Activated CD8-positive, alpha-beta memory T cell treated with anti-CD3 and anti-CD28 coated beads for 36 hours (primary cell): Measurements from ENCODE around the gene GPC3. TPM values are rescaled to one million over a fixed set of nuclear protein-coding genes. Genes with fewer than 3 reads are reported as not detected.
"Not testable (repeated sequence)": the region's sequence is repeated elsewhere in the genome, so short reads cannot be mapped to it uniquely, and the experiment has no call there.

Experiments
- CTCF ChIA-PET: fragments of 350-600 bp; sonication (Branson Sonifier 250); formaldehyde crosslinking; loops from one replicate; lab custom pipeline; 2021; ENCODE audit warnings: antibody characterized with exemption; lab: Charles Lee
- POLR2A ChIA-PET: fragments of 350-600 bp; sonication (Branson Sonifier 250); formaldehyde crosslinking; loops from one replicate; lab custom pipeline; 2021; ENCODE audit warnings: antibody characterized with exemption; lab: Charles Lee
- total RNA-seq, 2 experiments: library from RNA; stranded (reverse); gene quantifications; one replicate each; pipeline ENCODE4 v1.2.3, GENCODE V29; 2021

Gene GPC3
- total RNA-seq, result not detected

GRCh38 chrX:133985164-133985966 is at the start of gene GPC3:
Gene GPC3 (minus strand): TSS chrX:133985594.
- POLR2A ChIA-PET, result no interaction called here
- CTCF ChIA-PET, result no interaction called here

DNA sequence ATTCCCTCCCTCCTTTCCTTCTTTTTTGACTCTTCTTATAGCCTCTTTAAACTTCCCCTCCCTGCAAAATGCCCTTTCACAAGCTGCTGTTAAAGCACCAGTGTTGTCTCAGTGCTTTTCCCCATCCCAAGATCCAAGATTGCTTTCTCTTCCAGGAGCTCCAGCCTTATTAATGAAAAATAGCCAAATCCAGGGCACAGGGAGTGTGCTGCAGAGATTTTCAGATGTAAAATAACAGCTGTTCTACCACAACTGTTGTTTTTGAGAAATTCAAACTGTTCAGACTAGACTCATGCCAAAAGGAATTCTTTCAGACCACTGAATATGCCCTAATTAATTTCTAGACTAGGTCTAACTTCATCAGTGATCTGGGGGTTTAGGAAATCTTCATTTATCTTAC is 47.0 kb upstream of the GPC3 start:
- CTCF ChIA-PET, result no interaction called here
- POLR2A ChIA-PET, result no interaction called here

DNA sequence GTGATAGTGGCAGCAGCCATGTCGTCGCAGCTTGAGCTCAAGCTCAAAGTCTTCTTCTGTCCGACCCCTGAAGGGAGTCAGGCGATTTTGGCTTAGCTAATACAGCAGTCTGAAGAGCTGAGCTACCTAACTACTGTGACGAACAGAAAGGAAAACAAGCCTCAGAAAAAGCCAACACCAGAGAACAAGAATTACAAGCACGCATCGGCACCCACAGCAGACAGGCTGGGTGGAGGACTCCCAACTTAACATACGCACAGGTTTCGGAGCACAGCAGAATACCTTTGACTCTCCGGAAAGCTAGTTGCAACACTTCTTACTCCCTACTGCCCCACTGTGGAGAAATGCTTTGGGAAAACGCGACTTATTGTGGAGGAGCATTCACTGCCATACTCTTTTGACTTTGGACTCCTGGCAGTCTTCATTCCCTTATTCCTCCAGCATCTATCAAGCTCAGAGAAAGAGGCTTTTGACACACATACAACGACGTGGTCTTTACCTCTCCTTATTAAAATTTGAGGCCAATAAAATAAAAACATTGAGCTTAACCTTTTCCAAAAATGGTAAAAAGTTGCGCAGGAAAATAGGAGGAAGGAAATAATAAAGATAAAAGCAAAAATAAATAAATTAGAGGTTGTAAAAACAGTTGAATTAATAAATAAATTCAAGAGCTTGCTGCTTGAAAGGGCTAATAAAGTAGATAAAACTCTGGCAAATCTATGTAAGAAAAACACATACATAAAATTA is 41.3 kb upstream of the GPC3 start:
- POLR2A ChIA-PET, result no interaction called here

DNA sequence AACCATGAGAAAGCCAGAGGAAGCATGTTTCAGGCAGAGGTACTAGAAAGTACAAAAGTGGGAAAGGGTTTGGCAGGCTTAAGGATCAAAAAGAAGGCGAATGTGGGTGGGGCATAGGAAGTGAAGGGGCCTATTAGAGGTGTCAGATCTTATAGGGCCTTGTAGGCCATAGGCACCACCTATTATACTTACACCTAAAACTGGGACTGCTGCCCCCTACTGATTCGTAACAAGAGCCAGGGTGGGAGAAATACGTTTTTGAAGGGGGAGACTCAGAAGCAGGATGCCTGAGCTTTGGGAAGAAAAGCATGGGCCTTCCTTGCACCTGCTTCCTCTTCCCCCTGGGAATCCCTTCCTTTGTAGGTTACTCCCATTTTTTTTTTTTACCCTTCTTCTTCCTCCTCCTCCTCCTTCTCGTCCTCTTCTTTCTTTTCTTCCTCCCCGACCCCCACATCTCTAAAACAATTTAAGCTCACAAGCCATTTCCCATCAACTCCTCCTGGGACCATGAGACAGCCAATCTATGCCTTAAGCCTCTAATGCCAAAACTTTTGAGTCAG is 40.7 kb upstream of the GPC3 start:
- ChIA-PET POLR2A (no interaction called here), CTCF (interaction anchor here (1.0 kb wide), 1 partner anchor 240 kb away, joined by 3 read pairs; no protein-coding TSS in a partner anchor)

More for the DNA sequence above, 41.3 kb upstream of the GPC3 start:
- CTCF ChIA-PET, result interaction anchor here (1.0 kb wide), 1 partner anchor 241 kb away, joined by 3 read pairs; no protein-coding TSS in a partner anchor

GRCh38 chrX:134024686-134025377 is 39.4 kb upstream of the GPC3 start:
- CTCF ChIA-PET, result no interaction called here

GRCh38 chrX:134023851-134024281 is 38.5 kb upstream of the GPC3 start:
- ChIA-PET CTCF (no interaction called here), POLR2A (no interaction called here)

More at GRCh38 chrX:134024686-134025377, 39.4 kb upstream of the GPC3 start:
- POLR2A ChIA-PET, result no interaction called here

DNA sequence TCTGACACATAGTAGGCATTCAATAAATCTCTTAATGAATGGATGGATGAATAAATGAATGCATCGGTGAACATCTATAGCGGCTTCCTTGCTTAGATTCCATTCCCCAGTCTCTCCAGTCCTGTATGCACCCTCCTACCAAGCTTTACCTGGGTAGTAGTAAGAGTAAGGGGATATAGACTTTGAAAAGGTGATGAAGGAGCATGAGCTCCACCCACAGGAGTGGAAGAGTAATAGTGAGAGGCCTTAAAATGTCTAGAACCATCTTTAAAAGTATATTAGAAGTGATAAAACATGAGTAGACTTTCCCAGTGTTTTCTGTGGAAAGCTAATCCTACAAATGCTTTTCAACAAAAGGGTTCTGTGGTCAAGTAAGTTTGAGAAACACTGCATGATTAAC is 35.5 kb upstream of the GPC3 start:
- ChIA-PET POLR2A (no interaction called here), CTCF (interaction anchor here (1.6 kb wide), 1 partner anchor 44 kb away, joined by 3 read pairs; no protein-coding TSS in a partner anchor)

DNA sequence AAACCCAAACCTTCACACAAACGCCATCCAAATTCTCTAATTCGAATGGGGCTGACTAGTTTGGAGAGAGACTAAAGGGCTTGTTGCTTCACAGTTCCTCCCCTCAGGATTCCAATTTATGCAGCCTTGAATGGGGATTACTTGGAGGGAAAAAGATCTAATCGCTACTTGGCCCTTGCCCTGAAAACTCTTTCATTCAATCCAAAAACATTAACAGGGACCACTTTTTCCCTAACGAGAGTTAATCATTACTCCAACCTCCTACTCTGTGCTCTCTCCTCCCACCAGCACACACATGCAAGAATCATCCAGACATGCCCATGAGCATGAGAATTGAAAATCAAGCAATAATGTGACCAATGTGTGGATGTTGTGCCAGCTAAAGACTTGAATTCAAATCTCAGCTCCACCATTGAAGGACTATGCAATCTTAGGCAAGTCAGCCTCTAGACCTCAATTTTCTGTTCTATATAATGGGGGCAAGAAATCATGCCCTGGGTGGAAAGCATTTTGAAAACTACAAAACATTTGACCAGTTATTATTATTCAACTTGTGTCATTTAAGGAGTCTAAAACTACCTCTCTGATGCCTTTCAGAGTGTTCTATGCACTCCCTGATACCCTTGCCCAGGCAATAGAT is 34.3 kb upstream of the GPC3 start:
- POLR2A ChIA-PET, result no interaction called here
- CTCF ChIA-PET, result no interaction called here

GRCh38 chrX:134016309-134016708 is 30.9 kb upstream of the GPC3 start:
- POLR2A ChIA-PET, CTCF ChIA-PET: not testable (repeated sequence)

DNA sequence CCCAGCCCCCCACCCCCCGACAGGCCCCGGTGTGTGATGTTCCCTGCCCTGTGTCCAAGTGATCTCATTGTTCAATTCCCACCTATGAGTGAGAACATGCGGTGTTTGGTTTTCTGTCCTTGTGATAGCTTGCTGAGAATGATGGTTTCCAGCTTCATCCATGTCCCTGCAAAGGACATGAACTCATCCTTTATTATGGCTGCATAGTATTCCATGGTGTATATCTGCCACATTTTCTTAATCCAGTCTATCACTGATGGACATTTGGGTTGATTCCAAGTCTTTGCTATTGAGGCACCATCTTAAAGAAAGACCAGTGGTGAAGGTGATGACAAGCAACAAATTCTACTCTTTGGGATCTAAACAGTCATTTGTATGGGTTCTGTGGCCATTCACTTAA is 30.1 kb upstream of the GPC3 start:
- CTCF ChIA-PET, POLR2A ChIA-PET: not testable (repeated sequence)

- CTCF ChIA-PET, result no interaction called here
Measured at GRCh38 chrX:134013524-134013923, 28.1 kb upstream of the GPC3 start.

DNA sequence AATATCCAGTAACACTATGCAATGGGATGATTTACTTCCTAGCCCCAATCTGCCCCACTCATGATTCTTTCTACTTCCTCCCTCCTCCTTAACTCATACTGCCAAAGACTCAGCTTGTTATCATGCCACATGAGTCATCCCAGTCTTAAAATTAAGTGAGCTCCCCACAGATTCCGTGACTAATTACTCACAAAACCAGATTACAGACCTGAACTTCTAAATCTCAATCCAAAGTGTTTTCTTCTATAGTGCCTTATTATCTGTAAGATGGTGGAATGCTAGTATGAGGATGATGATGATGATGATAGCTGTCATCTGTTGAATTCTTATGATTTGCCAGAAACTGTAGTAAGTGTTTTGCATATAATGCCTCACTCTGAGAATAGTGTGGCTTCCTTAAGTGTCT is 27.7 kb upstream of the GPC3 start:
- POLR2A ChIA-PET, result no interaction called here
- CTCF ChIA-PET, result no interaction called here

More at GRCh38 chrX:134013524-134013923, 28.1 kb upstream of the GPC3 start:
- POLR2A ChIA-PET, result no interaction called here

DNA sequence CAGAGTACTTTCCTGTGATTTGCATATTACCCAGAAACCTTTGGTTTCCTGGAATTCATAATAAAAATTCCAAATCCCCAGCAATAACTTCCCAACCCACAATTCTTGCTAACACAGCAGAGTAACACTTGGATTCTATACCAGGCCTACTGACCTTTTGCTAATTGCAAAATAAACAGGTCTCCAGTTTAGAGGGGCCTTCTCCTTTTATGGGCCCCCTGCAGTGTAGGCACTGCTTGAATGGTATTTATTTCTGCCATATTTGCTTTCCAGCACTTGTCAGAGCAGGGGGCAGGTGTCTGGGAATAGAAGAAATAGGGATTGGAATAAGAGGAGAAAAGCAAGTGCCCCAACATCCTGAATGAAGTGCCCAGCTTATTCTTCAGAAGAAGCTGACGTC is 25.3 kb upstream of the GPC3 start:
- CTCF ChIA-PET, result no interaction called here

DNA sequence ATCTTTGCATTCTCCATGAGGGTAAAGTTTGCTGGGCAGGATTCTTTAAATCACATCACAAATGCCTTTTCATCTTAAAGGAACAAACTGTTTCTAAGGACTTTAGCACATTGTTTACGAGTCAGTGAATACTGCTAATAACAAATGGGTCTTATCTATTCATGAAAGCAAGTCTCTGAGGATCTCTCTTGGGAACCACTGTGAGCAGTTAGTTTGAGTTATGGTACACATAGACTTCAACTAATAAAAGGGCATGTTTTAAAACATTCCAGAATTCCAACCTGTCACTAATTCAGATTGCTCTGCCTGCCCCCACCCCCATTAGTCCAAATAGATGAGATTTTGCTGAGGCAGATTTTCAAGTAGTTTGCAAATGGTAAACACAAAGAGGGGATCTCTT is 22.3 kb upstream of the GPC3 start:
- POLR2A ChIA-PET, result no interaction called here
- CTCF ChIA-PET, result no interaction called here

More for the DNA sequence above, 25.3 kb upstream of the GPC3 start:
- POLR2A ChIA-PET, result no interaction called here

DNA sequence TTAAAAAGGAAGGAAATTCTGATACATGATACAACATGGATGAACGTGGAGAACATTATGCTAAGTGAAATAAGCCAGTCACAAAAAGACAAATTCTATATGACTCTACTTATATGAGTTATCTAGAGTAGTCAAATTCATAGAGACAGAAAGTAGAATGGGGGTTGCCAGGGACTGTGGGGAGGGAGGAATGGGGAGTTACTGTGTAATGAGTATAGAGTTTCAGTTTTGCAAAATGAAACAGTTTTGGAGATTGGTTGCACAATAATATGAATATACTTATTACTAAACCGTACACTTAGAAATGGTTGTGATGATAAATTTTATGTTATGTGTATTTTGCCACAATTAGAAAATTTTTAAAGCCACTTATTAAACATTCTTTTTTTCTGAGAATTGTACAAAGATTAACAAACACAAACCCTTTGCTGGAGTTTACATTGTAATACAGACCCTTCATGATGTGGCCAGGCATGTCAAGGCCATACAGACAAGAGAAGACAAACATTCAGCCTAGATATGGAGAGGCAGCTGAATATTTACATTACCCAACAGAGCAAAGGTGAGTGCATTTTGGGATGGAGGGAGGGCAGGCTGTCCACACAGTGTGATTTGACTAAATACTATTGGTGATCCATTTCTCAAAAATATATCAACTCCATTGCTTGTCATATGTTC is 21.2 kb upstream of the GPC3 start:
- ChIA-PET POLR2A (no interaction called here), CTCF (no interaction called here)

- ChIA-PET CTCF (no interaction called here), POLR2A (no interaction called here)
Measured at GRCh38 chrX:134004084-134004483, 18.7 kb upstream of the GPC3 start.

DNA sequence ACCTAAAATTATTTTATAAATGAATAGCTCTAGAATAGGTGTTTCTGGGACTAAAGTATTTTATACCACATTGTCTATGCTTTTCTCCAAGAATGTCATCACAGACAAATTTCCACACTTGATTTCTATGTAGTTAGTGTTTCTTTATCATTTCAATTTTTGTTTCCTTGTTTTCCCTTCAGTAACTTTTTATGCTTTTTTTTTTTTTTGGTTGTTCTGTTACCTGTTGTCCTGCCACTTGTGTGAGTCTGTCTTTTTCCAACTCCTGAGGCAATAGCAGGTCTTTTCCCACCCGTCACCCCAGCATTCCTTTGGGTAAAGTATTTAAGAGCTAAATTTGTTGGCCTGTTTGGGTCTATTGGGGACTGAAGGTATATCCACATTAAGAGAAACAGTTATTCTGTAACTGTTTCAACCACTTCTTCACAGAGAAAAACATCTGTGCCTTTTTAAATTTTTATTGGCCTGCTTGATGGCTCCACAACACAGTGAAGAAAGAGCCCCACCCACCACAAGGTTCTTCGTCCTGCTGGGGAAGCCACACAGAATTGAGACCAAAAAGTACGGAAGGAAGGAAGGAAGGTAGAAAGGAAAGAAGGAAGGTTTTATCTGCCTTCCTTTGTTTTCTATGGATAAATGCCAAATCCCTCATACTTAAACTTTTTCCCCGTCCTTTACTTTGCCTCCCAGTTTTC is 17.7 kb upstream of the GPC3 start:
- ChIA-PET CTCF (no interaction called here), POLR2A (no interaction called here)
